Muscle of leg (tissue), 3 donors: Measurements from ENCODE around the gene SMIM45.
"Not testable (repeated sequence)": the region's sequence is repeated elsewhere in the genome, so short reads cannot be mapped to it uniquely, and the experiment has no call there.

Experiments used
- DNase-seq: peaks from one replicate; pipeline ENCODE4 v3.0.0; 2013
- H3K27ac ChIP-seq: one replicate; pipeline ENCODE4 v1.5.1; 2013; ENCODE audit warnings: mild to moderate bottlenecking, low read length, control low read depth
- H3K27me3 ChIP-seq: one replicate; pipeline ENCODE4 v1.6.1; 2013; ENCODE audit warnings: low read length; ENCODE audit not compliant: control insufficient read depth, insufficient read depth
- H3K36me3 ChIP-seq: one replicate; pipeline ENCODE4 v1.6.1; 2013; ENCODE audit warnings: low read length; ENCODE audit not compliant: control insufficient read depth, insufficient read depth
- H3K4me1 ChIP-seq: one replicate; pipeline ENCODE4 v1.6.1; 2013; ENCODE audit warnings: low read length; ENCODE audit not compliant: control insufficient read depth, insufficient read depth
- H3K4me3 ChIP-seq: one replicate; pipeline ENCODE4 v1.5.1; 2013; ENCODE audit warnings: low read length, control low read depth
- H3K9me3 ChIP-seq: replicated peaks from 2 replicates; pipeline ENCODE4 v1.6.1; 2013; ENCODE audit warnings: low read depth, low read length; ENCODE audit not compliant: control insufficient read depth
- WGBS: methylation state at CpG from one replicate; pipeline ENCODE4 v1.1.5; 2013; ENCODE audit warnings: missing lambda C conversion rate; ENCODE audit not compliant: insufficient coverage; 5-methylcytosine and 5-hydroxymethylcytosine counted together

SMIM45 gene

DNA sequence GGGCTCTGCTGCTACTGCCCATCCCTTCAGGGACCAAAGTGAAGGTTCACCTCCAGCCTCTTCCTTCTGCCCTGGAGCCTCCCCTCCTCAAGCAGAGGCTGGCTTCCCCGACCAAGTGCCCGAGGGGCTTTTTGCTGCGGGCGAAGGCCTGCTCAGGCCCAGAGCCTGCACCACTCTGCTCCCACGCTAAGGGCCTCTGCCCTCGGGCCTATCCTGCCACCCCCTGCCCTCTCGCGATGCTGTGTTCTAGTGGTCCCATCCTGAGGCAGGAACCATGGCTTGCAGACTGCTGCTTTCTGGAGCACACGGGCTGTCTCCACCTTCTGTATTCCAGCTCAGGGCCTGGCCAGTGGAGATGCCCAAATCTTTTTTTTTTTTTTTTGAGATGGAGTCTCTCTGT is 16.4 kb upstream of the SMIM45 start:
- DNase-seq = no peak
- no peaks in the 10 kb centered on the region for H3K9me3 ChIP-seq
- peaks cover 3% of the 10 kb centered on the region for H3K36me3 ChIP-seq
- 89% methylated on average over 7 of the region's 9 CpGs for WGBS
- H3K4me3 ChIP-seq = no peak overlapping the region
- H3K27me3 ChIP-seq = no peaks in the 10 kb centered on the region
- H3K27ac ChIP-seq = no peak overlapping the region
- H3K4me1 ChIP-seq = peaks cover 16% of the 10 kb centered on the region

DNA sequence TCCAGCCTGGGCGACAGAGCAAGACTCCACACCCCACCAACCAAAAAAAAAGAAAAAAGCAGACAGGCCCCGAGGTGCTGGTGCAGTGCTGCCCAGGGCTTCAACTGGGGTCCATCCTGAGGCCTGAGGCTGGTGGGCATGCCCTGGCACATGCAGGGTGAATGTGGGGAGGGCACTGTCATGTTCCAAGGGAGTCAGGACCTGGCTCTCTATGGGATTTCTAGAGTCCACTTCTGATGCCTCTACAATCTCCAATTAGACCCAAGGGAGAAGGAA is 15.1 kb upstream of the SMIM45 start:
- DNase-seq = no peak
- Histone ChIP-seq H3K4me3 (no peak overlapping the region), H3K36me3 (peaks cover 9% of the 10 kb centered on the region), H3K27me3 (no peaks in the 10 kb centered on the region), H3K9me3 (no peaks in the 10 kb centered on the region), H3K4me1 (peaks cover 20% of the 10 kb centered on the region), H3K27ac (no peak overlapping the region)
- WGBS = 60% methylated on average over 1 of the region's 2 CpGs

DNA sequence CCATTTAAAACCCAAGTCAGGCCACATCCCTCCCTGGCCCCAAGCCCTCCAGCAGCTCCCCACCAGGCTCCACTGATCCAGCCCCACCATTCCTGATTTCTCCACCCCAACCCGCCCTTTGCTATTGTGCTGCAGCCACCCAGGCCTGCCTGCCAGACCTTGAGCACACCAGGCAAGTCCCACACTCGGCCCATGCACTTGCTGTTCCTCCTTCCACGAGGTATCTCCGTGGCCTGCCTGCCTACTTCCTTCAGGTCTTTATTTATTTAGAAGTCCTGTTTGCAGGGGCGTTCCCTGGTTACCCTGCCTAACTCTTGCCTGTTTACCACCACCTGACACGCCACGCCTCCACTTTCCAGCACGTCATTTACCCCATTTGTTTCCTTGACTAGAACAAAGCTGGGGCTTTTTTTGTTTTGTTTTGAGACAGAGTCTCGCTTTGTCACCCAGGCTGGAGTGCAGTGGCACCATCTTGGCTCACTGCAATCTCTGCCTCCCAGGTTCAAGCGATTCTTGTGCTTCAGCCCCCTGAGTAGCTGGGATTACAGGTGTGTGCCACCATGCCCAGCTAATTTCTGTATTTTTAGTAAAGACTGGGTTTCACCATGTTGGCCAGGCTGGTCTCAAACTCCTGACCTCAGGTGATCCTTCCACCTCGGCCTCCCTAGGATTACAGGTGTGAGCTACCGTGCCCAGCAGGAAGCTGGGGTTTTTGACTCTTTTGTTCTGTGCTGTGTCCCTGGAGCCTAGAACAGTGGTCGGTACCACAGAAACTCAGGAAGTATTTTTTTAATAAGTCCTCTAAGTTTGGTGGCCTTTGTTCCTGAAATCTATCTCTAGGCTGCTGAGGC is 11.7 kb upstream of the SMIM45 start:
- Histone ChIP-seq H3K36me3 (peaks cover 16% of the 10 kb centered on the region), H3K4me3 (no peak overlapping the region), H3K27me3 (no peaks in the 10 kb centered on the region), H3K9me3 (no peaks in the 10 kb centered on the region), H3K27ac (no peak overlapping the region), H3K4me1 (peaks cover 20% of the 10 kb centered on the region)
- WGBS = 86% methylated on average over 9 of the region's 13 CpGs
- DNase-seq = no peak

DNA sequence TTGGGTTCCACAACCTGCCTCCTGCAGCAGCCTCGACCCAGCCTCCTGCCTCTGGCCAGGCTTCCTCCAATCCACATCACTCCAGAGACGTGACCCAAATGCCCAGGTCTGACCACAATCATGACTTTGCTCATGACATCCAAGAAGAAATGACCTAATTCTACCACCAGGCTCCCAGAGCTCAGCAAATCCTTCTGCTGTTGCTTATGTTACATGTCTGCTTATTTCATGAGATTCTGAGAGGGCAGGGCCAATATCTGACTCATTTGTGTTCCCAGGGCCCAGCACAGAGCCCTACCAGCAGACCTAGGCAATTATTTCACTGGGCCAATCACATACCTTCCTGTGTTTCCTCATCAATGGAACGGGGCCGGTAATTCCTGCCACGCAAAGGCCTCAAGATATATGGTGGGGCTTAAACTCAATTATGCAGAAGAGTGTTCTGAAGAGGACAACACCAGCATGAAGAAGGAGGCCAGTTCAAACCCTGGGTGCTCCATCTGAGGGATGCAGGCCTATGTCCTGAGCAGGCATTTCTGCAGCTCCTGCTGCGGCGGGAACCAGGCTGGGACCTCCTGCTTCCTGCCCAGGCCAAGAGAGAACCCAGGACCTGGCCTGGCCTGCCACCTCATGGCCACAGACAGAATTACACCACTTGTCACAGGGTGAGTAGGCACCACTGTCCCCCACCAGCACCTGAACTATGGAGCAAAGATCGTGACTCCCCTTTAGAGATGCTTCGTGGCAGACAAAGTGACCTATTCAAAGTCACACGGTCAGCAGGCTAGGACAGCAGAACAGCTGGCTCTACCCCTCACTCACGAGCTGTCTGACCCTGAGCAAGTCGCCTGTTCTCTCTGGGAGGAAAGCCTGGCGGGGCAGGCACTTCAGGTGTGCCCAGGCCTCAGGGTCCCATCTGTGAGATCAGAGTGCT is 10.9 kb upstream of the SMIM45 start:
- 51% methylated on average over 13 of the region's 13 CpGs for WGBS
- no peaks in the 10 kb centered on the region for H3K9me3 ChIP-seq
- no peak overlapping the region for H3K27ac ChIP-seq
- peaks cover 16% of the 10 kb centered on the region for H3K36me3 ChIP-seq
- peaks cover 27% of the 10 kb centered on the region for H3K4me1 ChIP-seq
- no peak overlapping the region for H3K4me3 ChIP-seq
- DNase-seq = peak; percentile 84
- H3K27me3 ChIP-seq = no peaks in the 10 kb centered on the region

DNA sequence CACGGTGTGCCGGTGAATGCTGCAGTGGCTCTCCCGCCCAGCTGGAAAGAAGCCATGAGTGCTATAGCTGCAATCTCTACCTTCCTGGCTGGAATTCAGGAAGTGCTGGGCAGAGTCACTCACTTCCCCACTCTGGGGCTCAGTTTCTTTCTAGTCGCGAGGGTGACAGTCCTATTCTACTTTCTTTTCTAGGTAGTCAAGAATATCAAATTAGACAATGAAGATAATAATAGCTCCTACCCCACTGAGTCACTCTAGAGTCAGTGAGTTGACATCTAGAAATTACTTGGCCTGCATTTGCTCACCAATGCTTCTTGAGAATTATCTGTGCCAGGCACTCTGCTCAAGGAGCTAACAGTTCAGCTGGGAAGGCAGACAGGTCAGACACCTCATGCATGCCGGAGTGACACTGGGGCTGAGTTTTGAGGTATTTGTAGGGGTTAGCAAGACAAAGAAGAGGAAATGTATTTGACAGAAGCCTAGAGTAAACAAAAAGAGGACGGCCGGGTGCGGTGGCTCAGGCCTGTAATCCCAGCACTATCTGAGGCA is 8.2 kb upstream of the SMIM45 start:
- no peak for DNase-seq
- 74% methylated on average over 4 of the region's 9 CpGs for WGBS
- Histone ChIP-seq H3K4me3 (no peak overlapping the region), H3K4me1 (peaks cover 33% of the 10 kb centered on the region), H3K27ac (no peak overlapping the region), H3K36me3 (peaks cover 12% of the 10 kb centered on the region), H3K9me3 (no peaks in the 10 kb centered on the region), H3K27me3 (no peaks in the 10 kb centered on the region)

DNA sequence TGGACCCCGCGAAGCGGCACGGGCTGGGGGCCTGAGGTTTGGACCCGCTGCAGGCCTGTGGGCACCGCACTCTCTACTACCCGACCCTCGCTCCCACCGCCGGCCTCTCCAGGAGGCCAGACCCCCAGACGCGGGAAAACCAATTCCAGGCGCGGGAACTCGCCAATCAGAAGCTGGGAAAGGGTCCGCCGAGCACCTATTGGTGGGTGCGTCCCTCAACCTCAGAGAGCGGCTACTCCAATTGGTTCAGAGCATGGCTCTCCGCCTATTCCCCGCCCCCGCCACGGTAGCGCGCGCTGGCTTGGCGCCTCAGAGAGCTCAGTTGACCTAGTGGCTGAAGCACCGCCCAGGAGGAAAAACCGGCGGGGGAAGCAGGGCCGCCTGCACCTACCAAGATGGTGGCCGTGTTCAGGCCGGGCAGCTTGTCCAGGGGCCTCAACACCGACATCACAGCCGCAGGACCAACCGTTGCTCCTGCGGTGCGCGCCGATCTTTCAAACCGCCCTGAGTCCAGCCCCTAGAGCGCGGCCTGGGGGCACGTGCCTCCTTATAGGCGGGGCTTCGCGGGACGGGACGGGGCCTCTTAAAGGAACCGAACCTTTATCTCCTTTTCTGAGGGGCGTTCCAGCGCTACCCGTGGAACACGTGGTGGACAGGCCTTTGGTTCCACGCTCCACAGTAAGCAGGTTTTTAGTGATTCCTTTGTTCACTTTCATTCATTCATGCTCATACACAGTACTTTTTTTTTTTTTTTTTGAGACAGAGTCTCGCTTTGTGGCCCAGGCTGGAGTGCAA is 5.1 kb upstream of the SMIM45 start, which contains the start of gene CENPM:
TSS of gene CENPM (minus strand) at position 524 of the 795 bp plus-strand sequence. CDS start at position 448, 76 bp downstream.
- no peaks in the 10 kb centered on the region for H3K9me3 ChIP-seq
- peak; percentile 98 for DNase-seq
- WGBS = under 1% methylated on average over 52 of the region's 56 CpGs
- no peaks in the 10 kb centered on the region for H3K27me3 ChIP-seq
- H3K27ac ChIP-seq = peak within 1 kb of the TSS; percentile 77
- H3K4me3 ChIP-seq = peak within 1 kb of the TSS; percentile 78
- H3K4me1 ChIP-seq = peaks cover 17% of the 10 kb centered on the region
- peaks cover 7% of the 10 kb centered on the region for H3K36me3 ChIP-seq

DNA sequence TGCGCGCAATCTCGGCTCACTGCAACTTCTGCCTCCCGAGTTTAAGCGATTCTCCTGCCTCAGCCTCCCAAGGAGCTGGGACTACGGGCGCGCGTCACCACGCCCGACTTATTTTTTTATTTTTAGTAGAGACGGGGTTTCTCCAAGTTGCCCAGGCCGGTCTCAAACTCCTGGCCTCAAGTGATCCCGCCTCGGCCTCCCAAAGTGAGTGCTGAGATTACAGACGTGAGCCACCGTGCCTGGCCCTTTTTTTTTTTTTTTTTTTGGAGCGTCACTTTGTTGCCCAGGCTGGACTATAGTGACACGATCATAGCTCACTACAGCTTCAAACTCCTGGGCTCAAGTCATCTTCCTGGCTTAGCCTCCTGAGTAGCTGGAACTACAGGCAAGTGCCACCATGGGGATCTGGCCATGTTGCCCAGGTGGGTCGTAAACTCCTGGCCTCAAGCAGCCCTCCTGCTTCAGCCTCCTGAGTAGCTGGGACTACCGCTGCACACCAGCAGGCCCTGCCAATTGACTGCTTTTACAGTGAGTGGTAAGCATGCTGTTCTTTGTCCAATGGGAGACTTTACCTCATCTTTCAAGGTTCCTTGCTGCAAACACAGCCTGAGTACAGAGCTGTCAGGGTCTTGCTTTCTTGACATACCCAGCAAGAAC is 4.4 kb upstream of the SMIM45 start:
- no peak for DNase-seq
- H3K36me3 ChIP-seq = peaks cover 2% of the 10 kb centered on the region
- no peaks in the 10 kb centered on the region for H3K27me3 ChIP-seq
- 46% methylated on average over 10 of the region's 21 CpGs for WGBS
- H3K27ac ChIP-seq = peak overlapping the region; percentile 77
- H3K4me1 ChIP-seq = peaks cover 17% of the 10 kb centered on the region
- H3K4me3 ChIP-seq = peak overlapping the region; percentile 78
- no peaks in the 10 kb centered on the region for H3K9me3 ChIP-seq

DNA sequence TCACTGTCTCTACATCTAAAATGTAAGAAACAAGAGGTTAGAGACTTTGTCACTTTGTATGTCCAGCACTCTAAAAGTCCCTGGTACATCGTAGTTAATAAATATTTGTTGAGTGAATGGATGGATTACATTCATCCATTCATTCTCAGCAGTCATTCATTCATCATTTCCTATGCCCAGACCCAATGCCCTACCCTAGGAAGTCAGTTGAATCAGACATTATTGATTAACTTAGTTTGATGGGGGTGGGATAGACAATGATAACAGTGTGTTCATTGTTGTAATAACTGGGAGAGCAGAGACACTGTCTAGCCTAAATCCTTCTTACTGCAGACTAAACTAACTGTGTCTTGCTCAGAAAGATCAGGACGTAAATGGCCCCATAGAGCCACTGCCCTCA is 3.8 kb upstream of the SMIM45 start:
- WGBS = no CpG with 5 or more reads among the region's 2 CpGs
- no peak overlapping the region for H3K27ac ChIP-seq
- H3K4me3 ChIP-seq = no peak overlapping the region
- H3K9me3 ChIP-seq = no peaks in the 10 kb centered on the region
- H3K27me3 ChIP-seq = no peaks in the 10 kb centered on the region
- peaks cover 2% of the 10 kb centered on the region for H3K36me3 ChIP-seq
- no peak for DNase-seq
- H3K4me1 ChIP-seq = peaks cover 17% of the 10 kb centered on the region

DNA sequence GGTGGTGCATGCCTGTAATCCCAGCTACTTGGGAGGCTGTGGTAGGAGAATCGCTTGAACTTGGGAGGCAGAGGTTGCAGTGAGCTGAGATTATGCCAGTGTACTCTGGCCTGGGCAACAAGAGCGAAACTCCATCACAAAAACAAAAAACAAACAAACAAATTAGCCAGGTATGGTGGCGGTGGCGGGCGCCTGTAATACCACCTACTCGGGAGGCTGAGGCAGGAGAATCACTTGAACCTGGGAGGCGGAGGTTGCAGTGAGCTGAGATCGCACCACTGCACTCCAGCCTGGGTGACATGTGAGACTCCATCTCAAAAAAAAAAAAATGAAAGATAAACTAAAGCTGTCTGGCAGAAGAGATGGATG is 3.0 kb upstream of the SMIM45 start:
- peaks cover 17% of the 10 kb centered on the region for H3K4me1 ChIP-seq
- H3K36me3 ChIP-seq, H3K9me3 ChIP-seq, H3K27ac ChIP-seq, DNase-seq, H3K27me3 ChIP-seq, H3K4me3 ChIP-seq: not testable (repeated sequence)
- no CpG with 5 or more reads among the region's 8 CpGs for WGBS
